ENCODE results near the gene NEDD9.

DNA sequence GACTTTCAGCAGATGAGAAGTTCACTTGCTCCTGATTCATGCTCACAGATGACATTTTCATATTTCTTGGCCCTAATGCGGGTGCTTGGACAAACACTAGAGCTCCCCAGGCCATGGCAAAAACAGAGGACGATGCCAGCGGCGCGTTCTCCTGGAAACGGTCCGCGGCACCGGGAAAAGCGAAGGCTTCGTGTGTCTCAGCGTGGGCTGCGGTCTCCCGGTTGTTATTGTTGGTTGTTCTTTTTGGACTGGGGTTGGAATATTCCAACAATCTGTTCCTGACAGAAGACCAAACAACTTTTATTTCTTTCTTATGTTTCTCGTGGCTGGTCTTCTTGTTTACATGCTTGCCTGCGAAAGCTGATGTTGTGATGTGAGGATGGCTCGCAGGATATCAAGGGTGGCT is 46.8 kb upstream of the NEDD9 start:
- TF ChIP-seq, protein P1, sequence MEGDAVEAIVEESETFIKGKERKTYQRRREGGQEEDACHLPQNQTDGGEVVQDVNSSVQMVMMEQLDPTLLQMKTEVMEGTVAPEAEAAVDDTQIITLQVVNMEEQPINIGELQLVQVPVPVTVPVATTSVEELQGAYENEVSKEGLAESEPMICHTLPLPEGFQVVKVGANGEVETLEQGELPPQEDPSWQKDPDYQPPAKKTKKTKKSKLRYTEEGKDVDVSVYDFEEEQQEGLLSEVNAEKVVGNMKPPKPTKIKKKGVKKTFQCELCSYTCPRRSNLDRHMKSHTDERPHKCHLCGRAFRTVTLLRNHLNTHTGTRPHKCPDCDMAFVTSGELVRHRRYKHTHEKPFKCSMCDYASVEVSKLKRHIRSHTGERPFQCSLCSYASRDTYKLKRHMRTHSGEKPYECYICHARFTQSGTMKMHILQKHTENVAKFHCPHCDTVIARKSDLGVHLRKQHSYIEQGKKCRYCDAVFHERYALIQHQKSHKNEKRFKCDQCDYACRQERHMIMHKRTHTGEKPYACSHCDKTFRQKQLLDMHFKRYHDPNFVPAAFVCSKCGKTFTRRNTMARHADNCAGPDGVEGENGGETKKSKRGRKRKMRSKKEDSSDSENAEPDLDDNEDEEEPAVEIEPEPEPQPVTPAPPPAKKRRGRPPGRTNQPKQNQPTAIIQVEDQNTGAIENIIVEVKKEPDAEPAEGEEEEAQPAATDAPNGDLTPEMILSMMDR (IDR thresholded peaks at IDR 0.05), result no peak
- no peak for TF ChIP-seq ZFX (IDR thresholded peaks at IDR 0.05; ENCODE audit: borderline replicate concordance)
